ENCODE data around the gene CCL22.

DNA sequence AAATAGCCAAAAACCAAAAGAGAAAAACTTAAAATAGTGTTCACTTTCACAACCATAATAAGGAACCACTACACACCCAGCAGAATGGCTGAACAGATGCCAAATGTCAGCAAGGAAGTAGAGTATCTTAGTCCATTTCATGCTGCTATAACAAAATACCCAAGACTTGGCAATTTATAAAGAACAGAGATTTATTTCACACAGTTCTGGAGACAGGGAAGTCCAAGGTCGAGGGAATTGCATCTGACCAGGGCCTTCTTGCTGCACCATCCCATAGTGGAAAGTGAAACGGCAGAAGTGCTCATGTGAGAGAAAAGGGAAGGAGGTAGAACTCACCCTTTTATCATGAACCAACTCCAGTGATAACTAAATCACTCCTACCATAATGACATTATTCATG lies 33.8 kb upstream of the CCL22 start:
- no peak for TF ChIP-seq CTCF (IDR thresholded peaks at IDR 0.05; ENCODE audit: poor library complexity)
- no peak for TF ChIP-seq EZH2 (IDR thresholded peaks at IDR 0.05; ENCODE audit: borderline replicate concordance)
